AG09309 (cell line): ENCODE data around the gene CRACR2B.

Source experiments
- DNase-seq: peaks from one replicate; pipeline ENCODE4 v3.0.0-alpha.2; 2010; ENCODE audit warnings: low read depth
- H3K4me3 ChIP-seq: 2 replicates; pipeline ENCODE4 v1.5.1; 2011; ENCODE audit warnings: mild to moderate bottlenecking, low read depth, low read length, moderate library complexity; ENCODE audit not compliant: control insufficient read depth
- TF ChIP-seq, protein P1 (sequence below): IDR thresholded peaks from 2 replicates; pipeline ENCODE4 v1.5.1; 2011; ENCODE audit warnings: mild to moderate bottlenecking, low read depth, low read length, inconsistent platforms; ENCODE audit not compliant: insufficient read depth, control insufficient read depth; ENCODE audit errors: missing control alignments

The CRACR2B gene

DNA sequence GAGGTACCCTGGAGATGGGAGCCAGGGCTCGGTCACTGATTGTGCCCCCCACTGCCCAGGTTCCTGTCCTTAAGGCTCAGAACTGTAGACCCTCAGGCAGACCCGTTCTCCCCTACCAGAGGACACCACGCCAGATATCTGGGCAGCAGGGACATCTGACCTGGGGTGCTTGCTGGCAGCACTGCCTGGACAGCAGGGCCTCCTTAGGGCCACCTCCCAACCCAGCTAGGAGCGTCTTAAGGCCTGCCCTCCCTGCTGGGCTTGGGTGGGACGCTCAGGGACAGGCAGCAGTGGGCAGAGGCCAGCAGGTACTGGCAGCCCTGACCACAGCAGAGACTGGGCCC lies 11.5 kb downstream of the CRACR2B start:
- H3K4me3 ChIP-seq = no peak overlapping the region
- DNase-seq = no peak
- TF ChIP-seq, protein P1, sequence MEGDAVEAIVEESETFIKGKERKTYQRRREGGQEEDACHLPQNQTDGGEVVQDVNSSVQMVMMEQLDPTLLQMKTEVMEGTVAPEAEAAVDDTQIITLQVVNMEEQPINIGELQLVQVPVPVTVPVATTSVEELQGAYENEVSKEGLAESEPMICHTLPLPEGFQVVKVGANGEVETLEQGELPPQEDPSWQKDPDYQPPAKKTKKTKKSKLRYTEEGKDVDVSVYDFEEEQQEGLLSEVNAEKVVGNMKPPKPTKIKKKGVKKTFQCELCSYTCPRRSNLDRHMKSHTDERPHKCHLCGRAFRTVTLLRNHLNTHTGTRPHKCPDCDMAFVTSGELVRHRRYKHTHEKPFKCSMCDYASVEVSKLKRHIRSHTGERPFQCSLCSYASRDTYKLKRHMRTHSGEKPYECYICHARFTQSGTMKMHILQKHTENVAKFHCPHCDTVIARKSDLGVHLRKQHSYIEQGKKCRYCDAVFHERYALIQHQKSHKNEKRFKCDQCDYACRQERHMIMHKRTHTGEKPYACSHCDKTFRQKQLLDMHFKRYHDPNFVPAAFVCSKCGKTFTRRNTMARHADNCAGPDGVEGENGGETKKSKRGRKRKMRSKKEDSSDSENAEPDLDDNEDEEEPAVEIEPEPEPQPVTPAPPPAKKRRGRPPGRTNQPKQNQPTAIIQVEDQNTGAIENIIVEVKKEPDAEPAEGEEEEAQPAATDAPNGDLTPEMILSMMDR = no peak

DNA sequence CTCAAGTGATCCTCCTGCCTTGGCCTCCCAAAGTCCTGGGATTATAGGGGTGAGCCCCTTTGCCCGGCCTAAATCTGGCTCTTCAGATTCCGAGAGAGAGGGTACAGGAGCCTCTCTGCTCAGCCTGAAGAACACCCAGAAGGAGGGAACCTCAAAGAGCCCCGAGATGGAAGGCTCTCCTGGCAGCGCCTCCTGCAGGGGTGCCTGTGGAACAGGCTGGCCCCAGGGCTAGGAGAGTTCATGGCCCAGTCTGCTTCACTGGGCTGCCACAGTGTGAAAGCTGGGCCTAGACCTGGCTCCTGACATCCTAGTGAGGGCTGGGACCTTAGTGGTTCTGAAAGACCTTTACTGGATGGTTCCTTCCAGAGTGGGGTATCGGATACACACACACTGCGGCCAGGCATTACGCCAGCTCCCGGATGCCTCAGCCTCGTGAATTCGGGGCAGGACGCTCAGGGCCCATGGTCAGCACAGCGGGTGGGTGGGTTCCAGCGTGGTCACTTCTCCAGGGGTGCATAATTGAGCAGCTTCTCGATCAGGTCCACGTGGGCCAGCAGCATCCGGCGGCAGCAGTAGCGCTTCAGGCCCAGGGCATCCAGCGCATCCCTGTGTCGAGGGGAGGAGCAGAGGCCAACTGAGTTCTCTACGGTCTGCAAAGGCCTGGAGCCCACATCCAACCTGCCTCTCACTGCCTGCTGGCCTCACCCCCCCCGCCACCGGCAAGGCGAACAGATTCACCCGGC lies 12.3 kb downstream of the CRACR2B start:
- DNase-seq = no peak
- TF ChIP-seq, protein P1 = peak; percentile 56
- peak overlapping the region; percentile 70 for H3K4me3 ChIP-seq

DNA sequence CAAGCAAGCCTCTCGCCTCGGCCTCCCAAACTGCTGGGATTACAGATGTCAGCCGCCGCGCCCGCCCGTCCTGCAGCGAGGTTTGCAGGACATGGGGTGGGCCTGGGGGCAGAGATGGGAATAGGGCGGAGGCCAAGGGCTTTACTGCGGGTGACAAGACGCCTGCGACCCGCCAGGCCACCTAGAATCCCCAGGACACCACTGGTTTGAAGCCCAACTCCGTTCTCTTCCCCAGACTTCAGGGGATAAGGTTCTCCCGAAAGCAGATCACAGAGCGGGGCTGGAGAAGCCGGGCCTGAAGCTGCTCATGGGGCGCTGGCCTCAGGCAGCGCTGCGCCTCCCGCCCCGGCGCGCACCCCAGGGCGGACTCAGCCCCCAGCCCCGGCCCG lies 14.3 kb downstream of the CRACR2B start:
- TF ChIP-seq, protein P1 = no peak
- H3K4me3 ChIP-seq = peak overlapping the region; percentile 70
- no peak for DNase-seq

DNA sequence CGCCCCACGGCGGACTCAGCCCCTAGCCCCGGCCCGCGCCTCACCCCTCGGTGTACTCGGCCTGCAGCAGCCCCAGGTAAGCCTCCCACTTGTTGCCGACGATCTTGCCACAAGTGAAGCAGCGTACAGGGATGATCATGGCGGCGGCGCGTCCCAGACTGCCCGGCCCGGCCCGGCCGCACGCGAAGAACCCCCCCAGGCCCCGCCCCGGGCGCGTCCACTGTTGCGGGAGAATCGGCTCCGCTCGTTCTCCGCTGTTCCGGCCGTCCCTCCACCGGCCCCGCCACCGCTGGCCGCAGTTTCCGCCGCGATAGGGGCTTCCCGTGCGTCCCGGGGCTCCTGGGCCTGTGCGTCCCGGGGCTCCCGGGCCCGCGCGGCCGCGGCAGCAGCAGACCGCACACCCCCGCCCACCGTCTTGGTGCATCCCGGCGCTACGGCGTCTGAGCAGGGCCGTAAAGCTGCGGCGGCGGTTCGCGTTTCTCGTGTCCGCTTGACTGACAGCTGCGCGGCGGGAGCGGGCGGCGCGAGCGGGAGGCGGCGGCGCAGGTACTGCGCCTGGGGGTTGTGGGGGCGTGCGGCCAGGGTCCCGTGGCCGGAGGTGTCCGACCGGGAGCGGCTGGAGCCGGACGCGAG lies 14.8 kb downstream of the CRACR2B start, which contains the start of the genes POLR2L and TSPAN4:
Gene POLR2L (minus strand): TSS at position 160 of the 633 bp plus-strand sequence. CDS start 21 bp downstream, at position 139.
Gene TSPAN4 (plus strand): TSS at position 483 of the 633 bp plus-strand sequence. CDS start 7,453 bp downstream, outside the sequence.
- no peak for DNase-seq
- TF ChIP-seq, protein P1 = no peak
- peak within 1 kb of the TSS; percentile 70 for H3K4me3 ChIP-seq

DNA sequence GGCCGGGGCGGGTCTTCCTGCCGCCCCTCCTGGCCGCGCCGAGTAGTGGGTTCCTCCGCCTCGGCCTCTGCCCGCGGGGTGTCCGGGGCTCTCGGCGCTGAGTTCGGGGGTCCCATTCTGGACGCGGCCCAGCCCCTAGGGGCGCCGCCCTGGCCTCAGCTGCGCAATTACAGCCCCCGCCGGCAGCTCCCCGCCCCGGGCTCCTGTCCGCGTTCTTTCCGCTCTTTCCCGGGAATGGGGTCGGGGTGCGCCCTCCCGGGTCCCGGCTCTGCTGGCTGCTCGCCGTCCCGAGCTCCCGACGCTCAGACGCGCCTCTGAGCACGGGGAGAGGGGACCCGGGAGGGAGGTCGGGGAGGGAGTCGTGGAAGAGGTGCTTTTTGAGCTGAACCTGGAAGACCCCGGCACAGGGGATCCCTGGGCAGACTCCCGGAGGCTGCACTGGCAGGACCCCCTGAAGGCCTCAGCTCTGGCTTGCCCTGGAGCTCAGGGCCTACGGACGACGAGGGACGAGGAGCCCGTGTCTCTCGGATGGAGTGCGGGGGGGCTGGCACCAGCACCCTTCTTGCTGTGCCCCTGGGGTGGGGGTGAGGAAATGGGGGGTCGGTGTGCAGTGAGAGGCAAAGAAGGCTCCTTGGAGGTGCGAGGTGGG lies 15.5 kb downstream of the CRACR2B start:
- TF ChIP-seq, protein P1 = no peak
- peak overlapping the region; percentile 70 for H3K4me3 ChIP-seq
- DNase-seq = no peak

DNA sequence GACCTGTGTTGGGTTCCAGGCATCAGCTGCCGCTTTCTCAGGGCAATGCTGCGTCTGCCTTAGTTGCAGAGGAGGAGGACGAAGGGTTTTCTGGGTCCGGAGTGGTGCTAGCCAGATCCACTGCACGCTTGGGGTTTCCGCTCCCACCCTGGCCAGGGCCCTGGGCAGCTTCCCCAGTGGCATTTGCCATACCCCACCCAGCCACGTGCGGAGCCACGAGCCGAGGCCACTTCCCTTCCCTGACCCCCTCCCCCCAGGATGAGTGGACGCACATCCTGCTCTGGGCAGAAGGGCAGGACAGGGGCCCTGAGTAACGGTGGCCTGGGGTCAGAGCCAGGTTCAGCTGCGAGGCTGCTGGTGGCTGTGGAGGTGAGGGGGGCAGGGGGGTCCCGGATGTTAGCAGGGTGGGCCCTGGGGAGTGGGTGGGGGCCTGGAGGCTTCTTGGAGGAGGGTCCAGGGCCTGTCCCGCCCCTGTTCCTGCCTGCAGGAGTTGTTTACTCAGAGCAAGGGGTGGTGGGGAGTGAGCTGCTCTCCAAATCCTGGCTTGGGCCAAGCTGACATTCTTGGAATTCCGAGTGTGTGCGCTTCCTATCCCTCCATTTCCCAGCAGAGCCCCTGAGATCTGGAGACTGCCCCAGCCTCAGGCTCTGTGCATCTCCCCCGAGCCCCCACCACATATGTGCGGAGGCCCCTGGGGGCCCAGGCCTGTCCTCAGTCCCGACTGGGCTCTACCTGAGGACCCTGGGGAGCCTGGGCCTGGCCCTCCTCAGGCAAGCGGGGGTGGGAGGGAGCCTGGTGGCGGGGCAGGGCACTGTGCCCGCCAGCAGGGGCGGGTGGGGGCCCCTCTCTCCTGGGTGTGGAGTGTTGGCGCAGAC lies 16.3 kb downstream of the CRACR2B start:
- peak overlapping the region; percentile 70 for H3K4me3 ChIP-seq
- TF ChIP-seq, protein P1 = peak; percentile 5
- DNase-seq = peak; percentile 92
